Hematopoietic multipotent progenitor cell treated with erythropoietin and hydrocortisone succinate and interleukin-3 and kit ligand, for 15 days (in vitro differentiated cells): ENCODE results near the gene CRYBB3.

ENCODE experiments used
- DNase-seq: peaks from one replicate; pipeline ENCODE4 v3.0.0-alpha.2; 2015; ENCODE audit warnings: low spot score

Gene CRYBB3

GRCh38 chr22:25199731-25200520 is at the start of gene CRYBB3:
TSS of gene CRYBB3 (plus strand) at chr22:25199858. CDS start at chr22:25201397, 1,539 bp downstream.
- no peak for DNase-seq

DNA sequence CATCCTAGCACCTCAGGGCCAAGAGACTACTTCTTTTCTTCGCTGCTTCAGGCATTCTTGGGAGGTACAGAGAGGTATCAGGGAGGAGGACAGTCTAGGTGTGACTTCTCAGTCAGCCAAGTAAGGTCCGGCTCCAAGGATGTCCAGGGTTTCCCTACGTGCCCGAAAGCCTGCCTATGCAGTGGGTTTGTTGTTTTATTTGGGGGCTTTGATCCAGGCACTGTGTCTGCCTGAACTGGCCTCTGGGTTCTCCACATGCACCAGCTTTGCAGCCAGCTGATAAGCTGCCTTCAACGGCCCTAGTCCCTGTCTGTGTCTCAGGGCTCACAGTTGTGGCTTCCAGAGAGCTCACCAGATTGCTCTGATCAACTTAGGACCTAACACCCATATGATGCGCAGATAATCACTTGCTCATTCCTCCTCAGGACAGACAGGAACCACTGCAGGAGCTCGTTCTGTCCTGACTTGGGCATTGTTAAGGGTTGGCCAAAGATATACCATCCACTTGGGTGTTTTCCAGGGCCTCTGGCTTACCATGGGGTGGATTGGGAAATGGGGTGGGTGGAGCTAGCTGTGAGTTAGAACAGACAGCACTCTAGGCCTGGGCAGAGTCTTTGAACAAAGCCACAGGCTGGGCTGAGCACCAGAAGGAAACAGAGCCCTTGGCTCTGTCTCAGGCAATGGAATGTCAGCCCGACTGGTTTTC is 45.5 kb upstream of the CRYBB3 start:
- DNase-seq: no peak

DNA sequence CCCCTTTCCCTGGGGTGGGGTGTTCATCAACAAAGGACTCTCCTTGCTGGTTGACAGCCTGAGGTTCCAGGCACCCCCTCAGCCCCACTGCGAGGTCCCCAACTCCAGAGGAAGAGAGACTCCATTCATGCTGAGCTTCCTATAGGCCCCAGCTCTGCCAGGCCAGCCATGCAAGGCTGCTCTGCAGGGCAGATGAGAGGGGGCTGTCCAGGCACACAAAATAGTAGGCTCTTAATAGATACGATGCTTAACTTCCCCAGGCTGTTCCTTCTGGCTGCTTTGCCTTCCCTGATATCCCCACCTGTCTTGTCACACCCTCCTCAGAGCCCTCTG is 45.0 kb upstream of the CRYBB3 start:
- DNase-seq: no peak

DNA sequence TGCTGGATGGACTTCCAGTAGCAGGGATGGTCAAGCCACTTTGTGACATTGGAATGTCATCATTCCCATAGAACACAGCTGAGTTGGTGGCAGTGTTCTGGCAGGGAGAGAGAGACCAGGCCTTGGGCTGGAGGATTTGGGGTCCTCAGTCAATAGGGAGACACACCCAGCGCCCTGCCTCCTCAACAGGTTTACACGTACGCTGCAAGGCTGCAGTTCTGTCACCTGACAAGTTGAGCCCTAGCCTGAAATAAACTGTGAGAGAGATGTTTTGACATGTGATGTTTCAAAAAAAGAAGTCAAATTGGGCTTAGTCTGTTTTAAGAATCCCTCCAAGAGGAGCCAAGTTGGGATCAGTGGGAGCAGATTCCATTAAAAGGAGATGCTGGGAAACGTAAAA is 42.9 kb upstream of the CRYBB3 start:
- no peak for DNase-seq

GRCh38 chr22:25159028-25159427 is 40.6 kb upstream of the CRYBB3 start:
- DNase-seq: no peak

GRCh38 chr22:25160120-25160996 is 39.3 kb upstream of the CRYBB3 start:
- DNase-seq: no peak

DNA sequence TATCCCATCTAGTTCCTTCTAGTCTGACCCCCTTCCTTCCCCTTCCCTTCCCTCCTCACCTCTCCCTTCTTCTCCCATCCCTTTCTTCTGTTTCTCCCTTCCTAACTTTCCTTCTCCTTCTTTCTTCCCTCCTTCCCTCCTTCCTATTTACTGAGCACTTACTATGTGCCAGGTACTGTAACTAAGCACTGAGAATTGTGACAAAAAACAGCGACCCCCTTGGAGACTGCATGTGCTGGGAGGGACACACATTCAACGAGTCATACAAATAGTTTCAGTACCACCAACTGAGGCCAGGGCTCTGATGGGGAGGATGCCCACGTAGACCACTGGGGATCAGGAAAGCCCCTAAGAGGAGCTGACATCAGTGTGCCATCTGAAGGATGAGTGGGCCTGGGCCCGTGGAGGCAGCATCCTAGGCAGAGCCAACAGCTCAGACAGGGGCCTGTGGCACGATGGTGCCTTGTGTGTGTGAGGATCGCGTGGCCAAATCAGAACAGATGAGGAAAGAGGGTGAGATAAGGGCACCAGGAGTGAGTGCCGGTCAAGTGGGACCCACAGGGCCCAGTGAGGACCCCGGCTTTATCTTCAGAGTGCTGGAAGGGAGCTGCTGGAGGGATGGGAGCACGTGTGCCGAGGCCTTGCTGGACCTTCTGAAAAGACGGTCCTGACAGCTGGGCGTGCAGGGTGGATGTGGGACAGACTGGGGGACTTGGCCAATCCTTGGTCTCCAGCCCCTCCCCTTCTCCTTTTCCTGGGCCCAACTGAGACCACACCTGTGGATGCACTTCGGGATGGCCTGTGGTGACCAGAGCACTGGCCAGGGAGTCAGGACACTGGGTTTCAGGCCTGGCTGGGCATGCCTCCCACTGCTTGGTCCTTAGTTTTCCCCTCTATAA is 38.4 kb upstream of the CRYBB3 start:
- DNase-seq: no peak

DNA sequence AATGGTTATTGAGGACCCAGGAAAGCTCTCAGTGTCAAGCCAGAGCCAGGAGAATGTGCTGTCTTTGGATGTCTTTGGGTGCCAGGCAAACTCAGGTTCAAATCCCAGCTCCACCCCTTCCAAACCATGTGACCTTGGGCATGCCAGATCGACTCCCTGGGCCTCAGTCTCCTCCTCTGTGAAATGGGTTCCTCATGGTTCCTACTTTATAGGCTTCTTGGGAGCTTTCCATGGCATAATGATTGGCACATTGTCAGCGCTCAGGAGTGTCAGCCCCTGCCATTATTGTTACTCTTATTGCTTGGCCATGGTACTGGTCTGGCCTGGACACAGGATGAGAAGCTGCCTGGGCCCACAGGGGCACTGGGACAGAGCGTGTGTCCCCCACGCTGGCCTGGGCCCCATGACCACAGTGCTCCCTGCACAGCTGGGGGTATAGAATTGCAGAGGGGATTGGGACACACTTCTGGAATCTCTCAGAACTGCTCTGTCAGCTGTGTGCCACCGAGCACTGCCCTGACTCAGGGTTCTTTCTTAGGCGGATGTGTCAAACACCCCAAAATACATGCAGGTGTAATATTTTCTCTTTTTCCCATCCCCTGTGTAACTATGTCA is 37.6 kb upstream of the CRYBB3 start:
- no peak for DNase-seq

GRCh38 chr22:25162561-25162960 is 37.1 kb upstream of the CRYBB3 start:
- no peak for DNase-seq

DNA sequence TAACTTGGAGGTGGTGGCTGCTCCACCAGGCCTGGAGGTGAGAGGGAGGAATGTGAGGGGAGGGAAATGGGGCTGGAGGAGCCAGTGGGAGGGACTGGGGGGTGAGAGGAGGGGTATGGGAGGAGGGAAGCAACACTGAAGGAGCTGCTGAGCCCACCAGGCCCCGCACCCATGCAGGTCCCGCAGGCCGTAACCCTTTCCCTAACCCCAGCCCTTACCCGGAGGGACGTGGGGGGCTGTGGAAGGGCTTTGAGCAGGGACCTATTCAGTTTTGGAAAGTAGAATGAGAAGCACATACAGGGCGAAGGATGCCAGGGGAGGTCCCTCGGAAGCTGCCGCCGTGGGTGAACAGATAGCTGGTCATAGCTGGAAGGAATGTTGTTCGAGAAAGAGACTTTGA is 33.9 kb upstream of the CRYBB3 start:
- DNase-seq: no peak

DNA sequence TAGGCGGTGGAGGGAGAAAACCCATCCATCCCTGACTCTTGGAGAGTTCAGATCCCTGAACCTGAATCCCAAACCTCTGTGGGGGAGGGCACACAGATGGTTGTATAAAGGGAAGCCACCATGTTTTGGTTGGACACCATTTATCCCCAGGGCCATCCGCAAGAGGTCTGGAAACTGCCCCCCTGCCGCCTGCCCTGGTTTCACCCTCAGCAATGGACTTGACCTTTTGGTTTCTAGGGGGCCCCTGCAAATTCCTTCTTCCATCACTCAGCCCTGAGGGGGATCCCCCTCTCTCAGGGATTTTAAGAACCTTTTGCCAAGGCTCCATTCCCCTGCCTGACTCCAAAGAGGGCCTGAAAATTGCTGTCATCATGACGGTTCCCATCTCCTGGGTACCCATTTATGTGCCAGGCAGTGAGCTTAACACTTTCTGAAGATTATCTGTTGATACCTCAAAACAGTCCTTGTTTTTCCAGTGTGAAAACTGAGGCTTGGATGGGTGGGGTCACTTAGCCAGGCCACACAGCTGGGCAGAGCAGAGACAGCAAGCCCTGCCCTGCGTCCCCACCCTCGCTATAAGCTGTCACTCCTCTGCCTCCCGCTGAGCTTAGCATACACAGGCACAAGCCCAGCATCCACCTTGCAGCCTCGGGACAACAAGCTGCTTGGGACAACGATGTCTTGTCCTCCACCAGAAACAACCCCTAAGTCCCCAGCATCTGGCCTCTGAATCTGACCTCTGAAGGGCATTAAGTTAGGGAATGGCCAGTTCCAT is 33.2 kb upstream of the CRYBB3 start:
- no peak for DNase-seq

DNA sequence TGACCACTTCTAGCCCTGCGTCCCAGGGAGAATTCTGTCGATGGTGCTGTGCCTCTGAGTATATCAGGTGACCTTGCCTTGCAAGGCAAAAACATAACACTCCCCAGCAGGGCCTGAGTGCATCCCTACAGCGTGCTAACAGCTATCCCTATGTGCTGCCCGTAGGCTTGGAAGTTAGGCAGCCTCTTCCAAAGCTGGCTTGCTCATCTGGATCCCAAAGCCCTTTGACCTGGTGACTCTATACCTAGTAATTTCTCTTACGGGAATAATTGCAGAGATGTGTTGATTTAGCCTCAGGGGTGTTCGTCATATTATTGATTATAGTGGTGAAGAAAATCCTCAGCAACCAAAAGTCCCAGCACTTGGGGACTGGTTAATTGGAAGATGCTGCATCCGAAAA is 32.6 kb upstream of the CRYBB3 start:
- no peak for DNase-seq

DNA sequence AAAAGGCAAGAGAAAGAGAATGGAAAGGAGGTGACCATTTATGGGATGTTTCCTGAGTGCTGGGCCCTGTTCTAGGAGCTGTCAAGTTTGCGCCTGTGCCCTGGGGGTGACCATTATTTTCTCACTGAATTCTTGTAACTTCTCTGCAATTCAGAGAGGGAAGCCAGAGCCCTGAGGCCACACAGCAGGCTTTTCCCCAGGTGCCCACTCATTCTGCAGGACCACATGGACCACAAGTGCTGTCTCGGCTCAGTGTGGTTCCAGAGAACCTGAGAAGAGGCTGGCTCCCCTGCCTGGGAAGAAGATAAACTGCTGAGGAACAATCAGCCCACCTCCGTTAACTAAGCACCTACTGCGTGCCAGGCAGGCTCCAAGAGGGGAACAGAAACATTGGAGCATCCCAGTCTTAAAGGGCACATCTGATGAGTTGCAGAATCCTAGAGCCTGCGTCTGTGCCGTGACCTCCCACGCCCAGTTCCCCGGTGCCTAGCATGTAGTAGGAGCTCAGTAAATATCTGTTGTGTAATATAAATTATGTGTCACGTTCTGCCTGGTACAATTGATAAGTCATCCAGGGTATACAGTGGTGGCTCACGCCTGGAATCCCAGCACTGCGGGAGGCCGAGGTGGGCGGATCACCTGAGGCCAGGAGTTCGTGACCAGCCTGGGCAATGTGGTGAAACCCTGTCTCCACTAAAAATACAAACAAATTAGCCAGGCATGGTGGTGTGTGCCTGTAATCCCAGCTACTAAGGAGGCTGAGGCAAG is 31.6 kb upstream of the CRYBB3 start:
- DNase-seq: no peak

DNA sequence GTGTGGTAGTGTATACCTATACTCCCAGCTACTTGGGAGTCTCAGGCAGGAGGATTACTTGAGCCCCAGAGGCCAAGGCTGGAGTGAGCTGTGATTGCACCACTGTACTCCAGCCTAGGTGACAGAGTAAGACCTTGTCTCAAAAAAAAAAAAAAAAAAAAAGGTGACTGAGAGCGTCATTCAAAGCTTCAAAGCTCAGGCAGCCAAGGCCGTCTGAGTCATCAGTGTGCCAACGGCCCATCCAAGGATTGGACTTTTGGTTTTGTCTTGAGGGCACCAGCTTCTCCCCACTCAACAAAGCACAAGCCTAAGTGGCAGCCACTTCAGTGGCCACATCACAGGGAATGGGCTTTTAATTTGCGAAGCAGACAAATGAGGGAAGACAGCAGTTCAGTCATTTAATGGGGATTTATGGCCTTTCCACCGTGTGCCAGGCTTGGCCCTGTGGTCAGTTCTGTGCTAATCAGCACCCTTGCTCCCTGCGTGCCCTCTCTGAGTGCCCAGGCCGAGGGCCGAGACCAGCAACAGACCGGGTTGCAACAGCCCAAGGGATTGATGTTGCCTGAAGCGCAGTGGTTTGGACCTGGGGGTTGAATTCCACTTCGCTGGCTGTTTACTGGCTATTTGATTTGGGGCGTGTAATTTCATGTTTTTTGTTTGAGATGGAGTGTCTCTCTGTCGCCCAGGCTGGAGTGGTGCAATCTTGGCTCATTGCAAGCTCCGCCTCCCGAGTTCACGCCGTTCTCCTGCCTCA is 30.2 kb upstream of the CRYBB3 start:
- DNase-seq: no peak

DNA sequence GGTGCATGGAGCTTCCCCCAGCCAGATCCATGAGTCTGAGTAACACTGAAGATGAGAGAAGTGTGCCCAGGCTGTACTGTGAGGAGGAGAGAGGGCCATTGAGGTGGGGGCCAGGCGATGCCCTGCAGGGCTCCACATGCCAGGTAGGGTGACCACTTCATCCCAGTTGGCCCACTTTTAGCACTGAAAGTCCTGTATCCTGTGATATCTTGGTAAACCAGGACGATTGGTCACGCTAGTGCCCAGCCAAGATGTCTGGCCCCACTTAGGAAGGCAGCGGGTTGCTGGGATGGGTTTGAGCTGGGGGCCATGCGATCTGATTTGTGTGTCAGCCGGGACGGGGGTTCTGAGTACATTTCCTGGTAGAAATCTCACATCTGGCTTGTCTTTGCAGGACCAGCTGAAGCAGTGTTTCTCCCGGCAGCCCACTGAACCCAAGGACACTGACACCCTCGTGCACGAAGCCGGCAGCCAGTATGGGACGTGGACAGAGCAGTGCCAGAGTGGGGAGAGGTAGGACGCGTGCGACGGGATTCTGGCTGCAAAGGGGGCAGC is 29.2 kb upstream of the CRYBB3 start:
- DNase-seq: no peak

DNA sequence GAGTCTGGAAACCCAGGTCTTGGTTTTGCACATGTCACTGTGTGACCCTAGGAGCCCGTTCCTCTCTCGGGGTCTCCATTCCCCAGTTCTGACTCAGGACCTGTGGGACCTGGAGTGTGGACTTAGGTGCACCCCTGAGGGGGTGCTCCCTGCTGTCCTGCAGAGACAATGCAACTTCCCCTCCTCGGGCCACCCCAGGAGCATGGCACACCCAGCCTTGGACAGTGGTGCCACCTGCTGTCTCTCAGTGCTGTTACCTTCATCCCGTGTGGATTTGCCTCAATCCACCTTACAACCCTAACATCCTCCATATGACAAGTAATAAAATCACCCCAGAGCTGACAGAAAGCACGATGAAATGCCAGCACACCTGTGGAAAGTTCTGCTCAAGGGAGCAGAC is 27.5 kb upstream of the CRYBB3 start:
- DNase-seq: no peak

- DNase-seq: no peak
These were observed 25.3 kb upstream of the CRYBB3 start for GRCh38 chr22:25174156-25174887.

- no peak for DNase-seq
These were observed 24.7 kb upstream of the CRYBB3 start for GRCh38 chr22:25174888-25175411.
